Mesodermal cell (in vitro differentiated cells): ENCODE results near the gene PSMA7.

Experiments
- H3K27ac ChIP-seq: 2 replicates; pipeline ENCODE4 v1.7.0; 2013; ENCODE audit warnings: mild to moderate bottlenecking, low read depth, low read length, moderate library complexity; ENCODE audit not compliant: severe bottlenecking
- H3K36me3 ChIP-seq: 2 replicates; pipeline ENCODE4 v1.7.1; 2013; ENCODE audit warnings: mild to moderate bottlenecking, low read length, moderate library complexity; ENCODE audit not compliant: control insufficient read depth, insufficient read depth
- H3K4me1 ChIP-seq: one replicate; pipeline ENCODE4 v1.7.1; 2013; ENCODE audit warnings: mild to moderate bottlenecking, low read length; ENCODE audit not compliant: insufficient read depth, control insufficient read depth, poor library complexity, severe bottlenecking
- H3K4me3 ChIP-seq: 2 replicates; pipeline ENCODE4 v1.7.0; 2013; ENCODE audit warnings: low read length, control low read depth, mild to moderate bottlenecking; ENCODE audit not compliant: insufficient read depth, poor library complexity, severe bottlenecking; ENCODE audit errors: extremely low read depth
- H3K9me3 ChIP-seq: 2 replicates; pipeline ENCODE4 v1.7.1; 2013; ENCODE audit warnings: mild to moderate bottlenecking, low read length, moderate library complexity; ENCODE audit not compliant: control insufficient read depth
- WGBS, 2 experiments: methylation state at CpG; one replicate each; pipeline ENCODE4 v1.1.5; 2013; ENCODE audit warnings: missing lambda C conversion rate in 2 of 2; ENCODE audit not compliant: insufficient coverage in 2 of 2; 5-methylcytosine and 5-hydroxymethylcytosine counted together

PSMA7 gene

DNA sequence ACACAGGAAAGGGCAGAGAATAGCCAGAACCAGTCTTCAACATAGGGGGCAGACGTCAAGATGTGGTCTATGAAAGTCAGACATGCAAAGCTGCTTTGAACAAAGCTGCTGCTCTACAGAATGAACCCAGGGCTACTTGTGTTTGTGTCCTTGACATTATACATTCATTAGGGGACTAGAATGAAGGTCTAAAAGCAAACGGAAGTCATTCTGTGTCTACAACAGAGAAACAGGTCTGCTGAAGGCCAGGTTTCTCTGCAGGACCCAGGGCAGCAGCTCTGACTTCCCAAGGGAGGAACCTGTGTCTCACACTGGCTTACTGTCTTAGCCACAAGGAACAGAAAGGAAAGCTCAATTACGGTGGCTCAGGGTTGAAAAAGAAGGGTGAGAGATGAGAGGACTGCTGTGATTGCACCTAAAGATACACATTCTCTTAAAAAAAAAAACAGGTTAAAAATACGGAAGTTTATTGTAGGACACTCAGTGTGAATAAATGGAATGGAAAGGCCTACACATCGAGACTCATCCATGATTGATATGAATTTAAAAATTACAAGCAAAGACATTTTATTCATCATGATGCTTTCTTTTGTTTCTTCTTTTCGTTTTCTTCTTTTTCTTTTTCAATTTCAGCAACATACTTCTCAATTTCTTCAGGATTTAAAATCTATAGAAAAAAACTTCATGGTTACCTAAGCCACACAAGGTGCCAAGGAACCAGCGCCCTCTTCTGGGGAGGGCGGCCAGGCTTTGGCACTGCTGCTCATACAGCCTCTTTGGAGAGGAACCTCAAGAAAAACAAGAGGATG, 6.7 kb downstream of the PSMA7 start:
- Histone ChIP-seq H3K4me3 (no peak overlapping the region), H3K4me1 (peaks cover 9% of the 10 kb centered on the region), H3K27ac (no peak overlapping the region), H3K9me3 (no peaks in the 10 kb centered on the region), H3K36me3 (peaks cover 98% of the 10 kb centered on the region)
- 64 to 67% methylated on average over 4 to 5 of the region's 8 CpGs for WGBS, 2 experiments

- Histone ChIP-seq H3K9me3 (no peaks in the 10 kb centered on the region), H3K27ac (no peak overlapping the region), H3K4me3 (no peak overlapping the region), H3K4me1 (peaks cover 4% of the 10 kb centered on the region), H3K36me3 (peaks cover 98% of the 10 kb centered on the region)
- WGBS, 2 experiments: 92 to 100% methylated on average over 8 of the region's 8 CpGs
Observed at GRCh38 chr20:62135573-62136266, 7.5 kb downstream of the PSMA7 start.

- peaks cover 98% of the 10 kb centered on the region for H3K36me3 ChIP-seq
- WGBS, 2 experiments: 92 to 97% methylated on average over 7 of the region's 11 CpGs
- no peak overlapping the region for H3K27ac ChIP-seq
- no peaks in the 10 kb centered on the region for H3K4me1 ChIP-seq
- H3K9me3 ChIP-seq: no peaks in the 10 kb centered on the region
- H3K4me3 ChIP-seq: no peak overlapping the region
Observed at GRCh38 chr20:62134735-62135231, 8.4 kb downstream of the PSMA7 start.

DNA sequence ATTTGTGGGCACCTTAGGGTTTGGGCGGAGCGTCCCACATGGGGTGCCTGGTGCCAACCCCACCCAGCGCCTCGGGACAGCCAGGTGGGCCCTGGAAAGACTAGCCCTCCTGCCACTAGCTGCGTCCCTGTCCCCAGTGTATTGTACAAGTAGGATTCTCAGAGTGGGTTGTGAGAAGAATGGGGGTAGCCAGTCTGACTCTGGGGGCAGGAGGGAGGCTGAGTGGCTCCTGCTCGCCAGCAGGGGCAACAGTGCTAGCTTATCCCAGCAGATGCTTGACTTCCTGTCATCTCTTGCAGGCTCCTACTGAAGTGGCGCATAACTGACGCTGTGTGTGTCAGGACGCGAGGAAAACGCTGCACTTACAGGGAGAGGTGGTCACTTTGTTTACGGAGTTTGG, 9.3 kb downstream of the PSMA7 start:
- Histone ChIP-seq H3K4me1 (no peaks in the 10 kb centered on the region), H3K36me3 (peaks cover 98% of the 10 kb centered on the region), H3K27ac (no peak overlapping the region), H3K4me3 (no peak overlapping the region), H3K9me3 (no peaks in the 10 kb centered on the region)
- WGBS, 2 experiments: 96% methylated on average over 8 to 12 of the region's 12 CpGs

DNA sequence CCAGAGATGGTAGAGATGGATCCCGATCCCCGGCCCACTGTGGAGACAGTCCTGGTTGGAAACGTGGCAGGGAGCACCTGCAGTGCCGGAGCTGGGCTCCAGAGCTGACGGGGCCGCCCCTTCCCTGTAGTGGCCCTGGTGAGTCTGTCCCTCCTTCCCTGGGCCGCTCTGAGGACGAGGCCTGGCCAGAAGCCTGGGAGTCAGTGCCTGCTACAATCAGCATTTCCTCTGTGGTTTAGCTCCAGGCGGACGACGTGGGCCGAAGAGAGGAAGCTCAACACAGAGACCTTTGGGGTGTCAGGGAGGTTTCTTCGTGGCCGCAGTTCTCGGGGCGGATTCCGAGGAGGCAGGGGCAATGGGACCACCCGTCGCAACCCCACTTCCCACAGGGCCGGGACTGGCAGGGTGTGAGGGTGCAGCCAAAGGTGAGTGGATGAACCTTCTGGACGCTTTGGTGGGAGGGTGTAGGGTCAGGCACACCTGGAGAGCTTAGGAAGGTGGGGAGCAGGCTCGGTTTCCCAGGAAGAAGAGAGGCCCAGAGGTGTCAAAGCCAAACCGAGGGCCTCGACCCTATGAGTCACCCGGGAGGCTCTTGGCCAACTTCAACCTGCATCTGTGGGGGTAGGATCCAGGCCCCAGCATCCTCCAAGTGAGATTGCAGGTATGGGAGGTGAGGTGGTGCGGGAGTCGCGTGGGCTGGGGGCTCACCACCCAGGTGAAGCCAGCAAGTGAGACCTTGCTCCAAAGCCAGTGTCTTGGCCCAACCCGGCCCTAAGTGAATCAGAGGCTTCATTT, 9.9 kb downstream of the PSMA7 start:
- H3K9me3 ChIP-seq: no peaks in the 10 kb centered on the region
- no peaks in the 10 kb centered on the region for H3K4me1 ChIP-seq
- 93% methylated on average over 26 to 29 of the region's 29 CpGs for WGBS, 2 experiments
- peaks cover 98% of the 10 kb centered on the region for H3K36me3 ChIP-seq
- no peak overlapping the region for H3K4me3 ChIP-seq
- H3K27ac ChIP-seq: no peak overlapping the region

DNA sequence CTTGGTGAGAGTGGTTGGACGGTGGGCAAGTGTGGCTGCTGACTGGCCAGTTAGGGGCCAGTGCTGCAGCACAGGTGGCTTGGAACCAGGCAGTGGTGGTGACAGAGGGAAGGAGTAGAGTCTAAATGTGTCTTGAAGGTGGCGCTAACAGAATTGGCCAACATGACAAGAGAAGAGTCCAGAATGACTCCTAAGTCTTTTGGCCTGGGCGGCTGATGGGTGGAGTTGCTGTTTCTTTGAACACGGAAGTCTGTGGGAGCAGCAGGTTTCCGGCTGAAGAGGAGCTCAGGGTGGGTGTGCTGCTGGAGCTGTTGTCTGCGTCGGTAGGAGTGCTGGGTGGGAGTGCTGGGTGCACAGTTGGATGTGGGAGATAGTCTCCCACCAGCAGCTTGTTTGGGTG, 10.8 kb downstream of the PSMA7 start:
- Histone ChIP-seq H3K36me3 (peaks cover 98% of the 10 kb centered on the region), H3K27ac (no peak overlapping the region), H3K4me3 (no peak overlapping the region), H3K4me1 (no peaks in the 10 kb centered on the region), H3K9me3 (no peaks in the 10 kb centered on the region)
- WGBS, 2 experiments: 97 to 100% methylated on average over 5 of the region's 7 CpGs

DNA sequence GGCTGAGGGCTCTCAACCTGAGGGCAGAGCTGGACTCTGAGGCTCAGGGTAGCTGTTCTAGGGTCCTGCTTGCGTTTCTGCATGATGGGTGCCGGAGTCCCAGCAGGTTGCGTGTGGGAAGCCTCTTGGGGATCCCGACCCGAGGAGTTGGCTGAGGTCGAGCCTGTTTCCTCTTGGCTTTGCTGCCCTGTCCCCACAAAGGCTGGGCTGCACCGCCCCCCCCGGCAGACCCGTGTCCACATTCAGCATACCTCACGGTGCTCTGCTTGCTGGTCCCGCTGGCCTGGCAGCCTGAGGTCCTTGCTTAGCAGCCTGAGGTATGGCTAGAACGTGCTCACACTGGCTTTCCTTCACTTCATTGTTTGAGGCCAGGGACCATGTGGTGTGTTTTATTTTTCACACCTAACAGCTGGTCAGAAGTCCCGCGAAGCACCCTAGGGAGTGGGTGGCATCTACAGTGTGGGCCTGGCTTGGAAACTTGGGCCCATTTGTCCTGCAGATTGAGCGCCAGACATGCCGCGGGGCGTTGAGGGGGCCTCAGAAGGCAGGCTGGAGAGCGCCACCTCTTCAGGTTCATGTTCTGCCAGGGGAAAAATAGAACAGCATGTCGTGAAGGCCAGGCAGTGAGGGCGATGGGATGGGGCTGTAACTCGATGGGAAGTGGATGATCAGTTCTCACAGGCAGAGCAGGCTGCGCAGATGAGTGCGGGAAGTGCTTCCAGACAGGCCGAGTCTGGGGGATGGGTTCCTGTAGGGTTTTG, 11.5 kb downstream of the PSMA7 start:
- Histone ChIP-seq H3K4me3 (no peak overlapping the region), H3K4me1 (no peaks in the 10 kb centered on the region), H3K27ac (no peak overlapping the region), H3K36me3 (peaks cover 98% of the 10 kb centered on the region), H3K9me3 (no peaks in the 10 kb centered on the region)
- 94 to 95% methylated on average over 24 to 25 of the region's 25 CpGs for WGBS, 2 experiments

- H3K4me3 ChIP-seq: no peak overlapping the region
- H3K9me3 ChIP-seq: no peaks in the 10 kb centered on the region
- no peak overlapping the region for H3K27ac ChIP-seq
- WGBS, 2 experiments: 98 to 99% methylated on average over 18 to 19 of the region's 20 CpGs
- H3K4me1 ChIP-seq: no peaks in the 10 kb centered on the region
- H3K36me3 ChIP-seq: peaks cover 99% of the 10 kb centered on the region
Observed at GRCh38 chr20:62129731-62130531, 13.3 kb downstream of the PSMA7 start.

GRCh38 chr20:62128502-62128901, 14.7 kb downstream of the PSMA7 start:
- WGBS, 2 experiments: 94 to 96% methylated on average over 4 of the region's 6 CpGs
- Histone ChIP-seq H3K27ac (no peak overlapping the region), H3K9me3 (no peaks in the 10 kb centered on the region), H3K4me3 (no peak overlapping the region), H3K4me1 (peaks cover 7% of the 10 kb centered on the region), H3K36me3 (peaks cover 95% of the 10 kb centered on the region)
